Measurements from ENCODE around the gene HDAC11.

HDAC11 gene

DNA sequence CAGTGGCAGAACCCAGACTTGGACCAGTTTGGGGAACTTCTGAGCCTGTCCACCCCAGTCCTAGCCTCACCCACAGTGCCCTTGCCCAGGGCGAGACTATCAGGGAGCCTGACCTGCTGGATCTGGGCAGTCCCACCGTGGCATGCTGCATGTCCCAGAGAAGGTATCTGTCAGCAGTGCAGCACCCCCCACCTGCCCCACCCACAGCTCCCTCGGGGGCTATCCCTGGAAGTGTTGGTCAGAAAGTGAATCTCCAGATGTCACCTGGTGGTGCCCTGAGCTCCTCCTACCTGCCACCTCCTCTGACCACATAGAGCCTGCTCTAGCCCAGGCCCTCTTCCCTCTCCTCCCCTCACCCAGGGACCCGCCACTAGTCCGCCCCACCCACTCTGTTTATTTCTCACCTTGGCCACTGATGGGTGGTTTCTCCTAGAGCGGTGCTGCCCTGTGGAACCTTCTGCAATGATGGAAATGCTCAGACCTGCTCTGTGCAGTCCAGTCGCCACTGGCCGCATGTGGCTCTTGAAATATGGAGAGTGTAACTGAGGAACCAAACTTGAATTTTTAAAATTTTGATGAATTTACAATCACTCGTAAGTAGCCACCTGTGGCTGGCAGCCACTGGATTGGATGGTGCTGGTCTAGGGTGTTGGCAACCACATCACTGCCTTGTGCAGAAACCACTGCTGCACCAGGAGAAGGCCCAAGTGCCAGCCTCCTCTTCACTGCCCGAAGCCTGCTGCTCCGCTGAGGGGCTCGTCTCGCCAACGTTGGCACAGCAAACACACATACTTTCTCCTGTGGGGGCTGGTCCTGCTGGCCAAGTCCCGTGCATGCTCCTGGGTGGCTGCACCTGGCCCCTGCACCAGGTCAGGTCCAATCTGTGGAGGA, 13.1 kb downstream of the HDAC11 start:
- no peak for TF ChIP-seq CTCF (IDR thresholded peaks at IDR 0.05)
- DNase-seq = no peak
- no peaks in the 10 kb centered on the region for H3K9me3 Mint-ChIP-seq
- H3K4me1 Mint-ChIP-seq = peaks cover 10% of the 10 kb centered on the region
- H3K27ac Mint-ChIP-seq = no peak overlapping the region
- H3K36me3 Mint-ChIP-seq (ENCODE audit: low read depth) = no peaks in the 10 kb centered on the region
- H3K4me3 Mint-ChIP-seq = no peak overlapping the region
- peaks cover 6% of the 10 kb centered on the region for H3K27me3 Mint-ChIP-seq (ENCODE audit: low read depth, poor library complexity)

DNA sequence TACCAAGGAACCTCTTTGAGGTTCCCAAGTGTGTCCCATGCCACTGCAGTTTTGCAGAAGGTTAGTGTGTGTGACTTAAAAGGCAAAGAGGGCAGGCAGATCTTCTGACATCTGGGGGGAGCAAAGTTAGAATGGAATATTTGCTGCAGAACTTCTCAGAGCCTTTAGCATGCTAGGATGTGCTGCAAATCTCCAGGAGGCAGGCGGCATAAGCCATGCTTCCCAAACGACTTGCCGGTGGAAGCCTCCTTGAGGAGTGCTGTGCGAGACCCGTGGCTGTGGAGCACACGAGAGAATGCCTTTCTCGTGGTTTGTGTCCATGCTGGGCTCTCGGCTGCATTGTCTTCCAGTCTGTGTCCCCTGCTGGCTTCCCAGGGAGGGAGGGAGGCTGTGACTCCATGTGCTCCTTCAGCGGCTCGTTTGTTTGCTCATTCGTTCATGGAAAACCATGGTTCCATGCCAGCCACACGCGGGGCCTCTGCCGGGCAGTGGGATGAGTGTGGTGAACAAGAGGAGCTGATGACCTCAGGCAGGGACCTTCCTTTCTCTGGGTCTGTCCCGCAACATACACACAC, 13.8 kb downstream of the HDAC11 start:
- no peak for TF ChIP-seq CTCF (IDR thresholded peaks at IDR 0.05)
- Mint-ChIP-seq H3K27ac (no peak overlapping the region), H3K9me3 (no peaks in the 10 kb centered on the region), H3K4me1 (peaks cover 10% of the 10 kb centered on the region), H3K36me3 (ENCODE audit: low read depth) (no peaks in the 10 kb centered on the region), H3K27me3 (ENCODE audit: low read depth, poor library complexity) (peaks cover 9% of the 10 kb centered on the region), H3K4me3 (no peak overlapping the region)
- no peak for DNase-seq

- Mint-ChIP-seq H3K36me3 (ENCODE audit: low read depth) (no peaks in the 10 kb centered on the region), H3K27ac (no peak overlapping the region), H3K4me1 (peaks cover 10% of the 10 kb centered on the region), H3K9me3 (no peaks in the 10 kb centered on the region), H3K27me3 (ENCODE audit: low read depth, poor library complexity) (peaks cover 12% of the 10 kb centered on the region), H3K4me3 (no peak overlapping the region)
- DNase-seq = peak; percentile 51
- peak; percentile 68 for TF ChIP-seq CTCF (IDR thresholded peaks at IDR 0.05)
Observed at GRCh38 chr3:13494463-13495350, 14.6 kb downstream of the HDAC11 start.

DNA sequence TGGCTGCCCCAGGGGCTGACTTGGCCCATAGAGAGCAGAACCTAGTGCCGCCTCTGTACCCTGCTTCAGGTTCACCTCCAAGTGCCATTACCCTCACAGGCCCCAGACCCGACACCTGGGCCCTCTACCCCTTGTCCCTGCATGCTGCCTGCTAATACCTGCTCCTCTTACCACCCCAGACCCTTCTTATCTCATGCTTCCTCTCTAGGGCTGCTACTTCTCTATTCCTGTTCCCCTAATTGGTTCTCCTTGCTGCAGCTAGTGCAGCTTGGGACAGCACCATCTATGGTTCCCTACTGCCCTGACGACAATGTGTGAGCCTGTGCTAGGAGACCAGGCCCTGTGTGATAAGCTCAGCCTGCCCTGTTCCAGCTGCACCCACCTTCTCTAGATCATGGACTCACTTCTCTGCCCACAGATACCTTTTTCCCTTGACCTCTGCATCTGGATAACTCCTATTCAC, 15.3 kb downstream of the HDAC11 start:
- DNase-seq = no peak
- Mint-ChIP-seq H3K4me1 (peaks cover 10% of the 10 kb centered on the region), H3K9me3 (no peaks in the 10 kb centered on the region), H3K4me3 (no peak overlapping the region), H3K27ac (no peak overlapping the region), H3K27me3 (ENCODE audit: low read depth, poor library complexity) (peaks cover 12% of the 10 kb centered on the region), H3K36me3 (ENCODE audit: low read depth) (no peaks in the 10 kb centered on the region)
- no peak for TF ChIP-seq CTCF (IDR thresholded peaks at IDR 0.05)

- H3K27me3 Mint-ChIP-seq (ENCODE audit: low read depth, poor library complexity) = peaks cover 11% of the 10 kb centered on the region
- no peak overlapping the region for H3K4me3 Mint-ChIP-seq
- H3K9me3 Mint-ChIP-seq = no peaks in the 10 kb centered on the region
- peaks cover 14% of the 10 kb centered on the region for H3K4me1 Mint-ChIP-seq
- no peaks in the 10 kb centered on the region for H3K36me3 Mint-ChIP-seq (ENCODE audit: low read depth)
- DNase-seq = peak; percentile 81
- peak; percentile 91 for TF ChIP-seq CTCF (IDR thresholded peaks at IDR 0.05)
- H3K27ac Mint-ChIP-seq = no peak overlapping the region
Observed at GRCh38 chr3:13495921-13496723, 16.0 kb downstream of the HDAC11 start.
